ENCODE data around the gene LPCAT2. TPM values are rescaled to one million over a fixed set of nuclear protein-coding genes. Genes with fewer than 3 reads are reported as not detected.

The LPCAT2 gene
- total and polyA plus RNA-seq, 2 of the 8 experiments (the other 6 are each of a cell fraction or from before 2014, with no cell fraction given) = 2.2 to 10.6 TPM

DNA sequence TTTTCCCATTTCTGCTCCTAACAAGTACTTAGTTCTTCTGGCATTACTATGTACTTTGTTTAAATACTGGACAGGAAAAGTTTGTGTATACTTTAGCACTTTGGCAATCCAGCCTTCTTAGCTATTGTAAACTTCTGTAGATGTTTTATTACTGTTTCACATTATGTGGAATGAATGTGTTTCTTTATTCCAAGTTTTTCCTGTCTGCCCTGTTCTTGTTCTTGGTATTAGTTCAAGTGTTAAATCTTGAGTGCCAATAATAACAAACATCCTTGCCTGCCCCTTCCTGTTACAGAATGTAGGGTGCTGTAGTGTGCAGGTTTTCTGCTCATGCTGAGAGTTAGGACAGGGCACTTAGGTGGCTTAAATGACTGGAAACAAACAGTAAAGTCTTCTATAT, 50.4 kb downstream of the LPCAT2 start:
- H3K56ac ChIP-seq (replicated peaks; ENCODE audit: insufficient read length, low read depth, low read length) = no peak overlapping the region
- no peaks in the 10 kb centered on the region for H3K36me3 ChIP-seq (ENCODE audit: control insufficient read depth in 2 of 4, insufficient read depth in 4 of 4, low read length in 3 of 4)
- H3K4me3 ChIP-seq (ENCODE audit: extremely low read depth in 1 of 4, insufficient read depth in 2 of 4, low read depth in 3 of 4, low read length in 4 of 4) = no peak overlapping the region
- H2AFZ ChIP-seq (ENCODE audit: low read length) = no peak overlapping the region
- H3K23me2 ChIP-seq (ENCODE audit: low read depth, low read length) = no peaks in the 10 kb centered on the region
- H2AK5ac ChIP-seq (ENCODE audit: low read depth, low read length) = no peak overlapping the region
- H2BK15ac ChIP-seq (ENCODE audit: low read length) = no peak overlapping the region
- no peak overlapping the region for H2BK120ac ChIP-seq (replicated peaks; ENCODE audit: low read depth, low read length)
- no peak overlapping the region for H3K4me2 ChIP-seq (ENCODE audit: insufficient read depth in 1 of 2, low read depth in 2 of 2, low read length in 2 of 2)
- H3K14ac ChIP-seq (ENCODE audit: insufficient read length) = no peak overlapping the region
- DNase-seq (ENCODE audit: low read depth in 1 of 2, low spot score in 2 of 2) = no peak
- H4K8ac ChIP-seq (ENCODE audit: extremely low read depth, insufficient read depth, low read length) = no peak overlapping the region
- ChIA-PET CTCF (ENCODE audit: partially characterized antibody) (interaction anchor here (0.8 to 1.3 kb wide), 4 partner anchors 12 to 94 kb away, joined by 3 to 5 read pairs (median 4); no protein-coding TSS in a partner anchor), POLR2A (ENCODE audit: partially characterized antibody) (no interaction called here)
- no peak overlapping the region for H4K91ac ChIP-seq (replicated peaks; ENCODE audit: insufficient read length, low read length)
- H3K4ac ChIP-seq (replicated peaks; ENCODE audit: insufficient read length, low read depth, low read length) = no peak overlapping the region
- FAIRE-seq = no peak
- H3K79me2 ChIP-seq (ENCODE audit: control insufficient read depth in 1 of 2, insufficient read depth in 2 of 2, low read length in 2 of 2) = no peaks in the 10 kb centered on the region
- no peak overlapping the region for H3K18ac ChIP-seq (ENCODE audit: extremely low read depth, low read length)
- TF ChIP-seq CREB1 (IDR thresholded peaks at IDR 0.05) (no peak), HDAC2 (IDR thresholded peaks at IDR 0.05; ENCODE audit: borderline replicate concordance in 1 of 2, low read depth in 2 of 2, low read length in 2 of 2) (no peak), KDM4A (IDR thresholded peaks at IDR 0.05; ENCODE audit: low read depth, low read length, severe bottlenecking) (no peak), CEBPB (IDR thresholded peaks at IDR 0.05; ENCODE audit: low read depth, low read length) (no peak), SIN3A (conservative IDR thresholded peaks at IDR 0.05 in 1 of 2, IDR thresholded peaks at IDR 0.05 in 1 of 2; ENCODE audit: low read depth in 1 of 2, low read length in 2 of 2) (no peak), PHF8 (conservative IDR thresholded peaks at IDR 0.05; ENCODE audit: low read depth, low read length) (no peak), EP300 (IDR thresholded peaks at IDR 0.05; ENCODE audit: borderline replicate concordance in 1 of 2, low read depth in 2 of 2, low read length in 2 of 2) (no peak), SP1 (IDR thresholded peaks at IDR 0.05; ENCODE audit: low read depth, low read length) (no peak), RAD21 (IDR thresholded peaks at IDR 0.05 in 1 of 2, conservative IDR thresholded peaks at IDR 0.05 in 1 of 2; ENCODE audit: low read depth in 2 of 2, low read length in 2 of 2) (no peak), ASH2L (IDR thresholded peaks at IDR 0.05; ENCODE audit: low read length) (no peak), TBP (IDR thresholded peaks at IDR 0.05; ENCODE audit: low read depth, low read length) (no peak), EGR1 (IDR thresholded peaks at IDR 0.05; ENCODE audit: borderline replicate concordance, low read depth, low read length) (no peak)
- TF ChIP-seq, protein P1, sequence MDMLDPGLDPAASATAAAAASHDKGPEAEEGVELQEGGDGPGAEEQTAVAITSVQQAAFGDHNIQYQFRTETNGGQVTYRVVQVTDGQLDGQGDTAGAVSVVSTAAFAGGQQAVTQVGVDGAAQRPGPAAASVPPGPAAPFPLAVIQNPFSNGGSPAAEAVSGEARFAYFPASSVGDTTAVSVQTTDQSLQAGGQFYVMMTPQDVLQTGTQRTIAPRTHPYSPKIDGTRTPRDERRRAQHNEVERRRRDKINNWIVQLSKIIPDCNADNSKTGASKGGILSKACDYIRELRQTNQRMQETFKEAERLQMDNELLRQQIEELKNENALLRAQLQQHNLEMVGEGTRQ (IDR thresholded peaks at IDR 0.05; ENCODE audit: low read length) = no peak
- no peak overlapping the region for H2BK20ac ChIP-seq (ENCODE audit: low read length)
- H2BK5ac ChIP-seq (ENCODE audit: low read depth, low read length) = no peak overlapping the region
- H3K9ac ChIP-seq (replicated peaks in 1 of 4; ENCODE audit: extremely low read depth in 1 of 4, low read depth in 3 of 4, low read length in 3 of 4) = no peak overlapping the region
- H3K4me1 ChIP-seq (replicated peaks in 1 of 4; ENCODE audit: control insufficient read depth in 3 of 4, insufficient read depth in 4 of 4, low read length in 3 of 4) = no peaks in the 10 kb centered on the region
- H3K27me3 ChIP-seq (replicated peaks in 1 of 4; ENCODE audit: control insufficient read depth in 3 of 4, extremely low read depth in 1 of 4, insufficient read depth in 3 of 4, low read length in 3 of 4) = no peaks in the 10 kb centered on the region
- H3K27ac ChIP-seq (ENCODE audit: low read depth, low read length) = no peak overlapping the region
- H4K5ac ChIP-seq (ENCODE audit: insufficient read length, low read depth, low read length) = no peak overlapping the region
- H3K9me3 ChIP-seq (ENCODE audit: insufficient read depth in 2 of 2, low read depth in 1 of 2, low read length in 1 of 2) = no peaks in the 10 kb centered on the region
- H4K20me1 ChIP-seq (replicated peaks in 1 of 2; ENCODE audit: control insufficient read depth in 1 of 2, insufficient read depth in 2 of 2, low read length in 2 of 2) = no peaks in the 10 kb centered on the region
- no peak overlapping the region for H3K23ac ChIP-seq (ENCODE audit: insufficient read length)
- H2BK12ac ChIP-seq (ENCODE audit: low read depth, low read length) = no peak overlapping the region
- no peaks in the 10 kb centered on the region for H3K79me1 ChIP-seq (ENCODE audit: low read depth, low read length)
